CD4-positive, alpha-beta T cell treated with Interleukin-17A for 1 hour (primary cell): ENCODE measurements around the gene PROP1.
A peak's percentile ranks its signal among the peaks of the same experiment; 100 is the strongest.
"Not testable (repeated sequence)": the region's sequence is repeated elsewhere in the genome, so short reads cannot be mapped to it uniquely, and the experiment has no call there.

Source experiments
- DNase-seq: peaks from one replicate; pipeline ENCODE4 v3.0.0-alpha.2; 2020

PROP1 gene

GRCh38 chr5:177995691-177996595, at the start of gene PROP1:
Gene PROP1, minus strand, starts transcription at chr5:177996242. Its CDS starts 309 bp downstream, at chr5:177995933.
- DNase-seq: no peak

GRCh38 chr5:178019379-178020030, 23.5 kb upstream of the PROP1 start:
- not testable (repeated sequence) for DNase-seq

- not testable (repeated sequence) for DNase-seq
Measured at GRCh38 chr5:178012758-178013157, 16.7 kb upstream of the PROP1 start.

DNA sequence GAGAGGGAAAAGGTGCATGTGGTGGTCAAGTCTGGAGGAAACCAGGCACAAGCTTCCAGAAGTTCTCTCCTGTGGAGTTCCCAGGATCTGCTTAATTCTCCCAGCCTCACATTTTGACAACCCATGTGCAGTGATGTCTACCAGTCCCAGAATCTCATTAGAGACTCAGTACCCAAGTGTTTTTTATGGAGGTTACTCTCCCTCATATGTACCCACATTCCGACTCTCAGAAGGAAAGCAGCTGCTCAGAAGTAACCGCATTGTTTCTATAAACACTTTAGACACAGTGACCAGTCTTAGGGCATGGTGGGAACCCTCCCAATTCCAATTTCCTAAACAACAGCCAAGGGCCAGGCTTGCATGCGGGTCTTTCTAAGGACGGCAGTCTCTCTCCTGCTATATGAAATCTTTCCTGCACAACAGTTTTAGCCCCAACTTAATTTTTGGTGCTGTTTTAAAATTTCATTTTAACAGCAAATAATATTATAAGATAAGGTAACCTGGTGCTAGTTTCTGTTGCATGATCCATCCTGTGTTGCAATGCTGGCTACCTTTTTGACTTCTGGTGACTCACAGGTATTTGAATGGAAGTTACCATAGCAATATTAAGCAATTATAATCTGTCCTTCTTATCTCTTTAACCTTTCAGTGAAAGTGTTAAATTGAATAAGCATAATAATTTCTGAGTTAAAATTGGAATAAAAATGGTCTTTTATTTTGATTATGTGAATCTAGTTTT, 15.9 kb upstream of the PROP1 start:
- not testable (repeated sequence) for DNase-seq

DNA sequence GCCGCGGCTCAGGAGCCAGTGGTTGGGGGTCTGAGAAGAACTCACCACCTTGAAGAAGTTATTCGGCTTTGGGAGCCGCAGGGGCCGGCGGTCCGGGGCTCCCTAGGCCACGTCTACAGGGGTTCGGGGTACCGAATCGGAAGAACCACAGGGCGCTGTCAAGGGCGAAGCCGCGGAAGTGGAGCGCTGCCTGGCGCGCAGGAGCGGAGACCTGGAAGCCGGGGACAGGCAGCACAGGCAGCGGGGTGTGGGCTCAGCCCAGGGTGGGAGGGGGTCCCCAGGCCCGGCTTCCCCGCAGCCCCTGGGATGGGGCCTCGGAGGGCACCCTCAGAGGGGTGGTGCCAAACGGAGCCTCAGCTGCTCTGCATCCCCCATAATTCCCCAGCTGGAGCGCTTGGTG, 11.2 kb upstream of the PROP1 start:
- not testable (repeated sequence) for DNase-seq

DNA sequence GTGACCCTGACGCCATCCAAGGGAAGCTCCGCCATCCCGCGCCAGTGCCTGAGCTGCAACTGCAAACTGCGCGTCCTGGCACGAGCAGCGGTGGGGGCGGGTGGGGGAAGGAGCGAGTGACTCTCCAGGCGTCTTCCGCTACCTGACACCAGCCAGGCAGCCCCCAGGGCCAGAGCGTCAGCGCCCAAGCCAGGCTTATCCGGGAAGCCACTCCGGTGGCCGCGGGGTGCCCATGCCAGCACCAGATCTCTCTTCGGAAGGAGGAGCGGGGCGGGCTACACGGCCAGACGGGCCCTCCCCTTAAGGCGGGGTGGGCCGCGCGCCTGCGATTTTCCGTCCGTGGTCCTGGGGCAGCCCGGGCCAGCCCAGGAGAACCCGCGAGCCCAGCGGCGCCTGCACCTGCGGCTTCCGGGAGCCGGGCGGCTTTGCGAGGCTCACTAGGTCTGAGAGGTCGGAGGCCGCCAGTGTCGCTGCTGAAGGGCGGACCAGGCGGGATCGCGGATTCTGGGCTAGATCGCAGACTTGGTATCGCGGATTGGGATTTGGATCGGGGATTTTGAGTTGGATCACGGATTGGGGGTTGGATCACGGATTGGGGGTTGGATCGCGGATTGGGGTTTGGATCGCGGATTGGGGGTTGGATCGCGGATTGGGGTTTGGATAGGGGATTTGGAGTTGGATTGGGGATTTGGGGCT, 10.6 kb upstream of the PROP1 start:
- peak; percentile 3 for DNase-seq

- DNase-seq: not testable (repeated sequence)
Measured at GRCh38 chr5:178006181-178006535, 10.1 kb upstream of the PROP1 start.

- DNase-seq: no peak
Measured at GRCh38 chr5:177997846-177998245, 1.8 kb upstream of the PROP1 start.

DNA sequence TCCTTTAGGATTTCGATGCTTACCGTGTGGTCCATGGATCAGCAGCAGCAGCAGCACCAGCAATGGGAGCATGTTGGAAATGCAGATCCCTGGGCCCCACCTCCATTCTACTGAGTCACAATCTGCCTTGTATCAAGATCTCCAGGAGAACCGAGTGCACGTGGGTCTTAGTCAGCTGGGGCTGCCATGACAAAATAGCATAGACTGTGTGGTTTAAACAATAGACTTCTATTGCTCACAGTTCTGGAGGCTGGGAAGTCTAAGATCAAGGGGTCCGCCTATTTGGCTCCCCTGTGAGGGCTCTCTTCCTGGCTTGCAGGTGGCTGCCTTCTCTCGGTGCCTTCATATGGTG, 1.3 kb upstream of the PROP1 start:
- no peak for DNase-seq

- no peak for DNase-seq
Measured at GRCh38 chr5:177996660-177997318, 747 bp upstream of the PROP1 start.

DNA sequence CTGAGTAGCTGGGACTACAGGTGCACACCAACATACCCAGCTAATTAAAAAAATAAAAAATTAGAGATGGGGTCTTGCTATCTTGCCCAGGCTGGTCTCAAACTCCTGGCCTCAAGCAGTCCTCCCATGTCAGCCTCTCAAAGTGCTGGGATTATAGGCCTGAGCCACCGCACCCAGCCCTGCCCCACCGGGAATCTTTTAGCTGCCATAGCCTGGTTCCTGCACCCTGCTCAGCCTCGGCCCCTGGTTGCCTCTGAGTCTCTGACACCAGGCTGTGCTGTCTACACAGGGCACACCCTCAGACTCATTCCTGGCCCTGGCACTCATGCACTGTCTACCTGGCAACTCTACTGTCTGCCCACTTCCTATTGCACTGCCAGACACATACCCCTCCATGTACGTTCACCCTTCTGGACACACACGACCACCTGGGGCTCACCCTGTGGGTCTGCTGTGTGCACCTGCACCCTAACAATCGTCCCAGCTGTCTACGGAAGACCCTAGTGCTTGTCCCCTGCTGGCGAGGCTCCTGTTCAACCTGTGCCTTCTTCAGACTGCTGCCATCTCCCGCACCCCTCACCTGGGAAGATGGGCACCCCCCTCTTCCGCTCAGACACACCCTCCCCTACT, 1.4 kb downstream of the PROP1 start:
- no peak for DNase-seq

- DNase-seq: no peak
Measured at GRCh38 chr5:177994063-177994462, 2.0 kb downstream of the PROP1 start.

DNA sequence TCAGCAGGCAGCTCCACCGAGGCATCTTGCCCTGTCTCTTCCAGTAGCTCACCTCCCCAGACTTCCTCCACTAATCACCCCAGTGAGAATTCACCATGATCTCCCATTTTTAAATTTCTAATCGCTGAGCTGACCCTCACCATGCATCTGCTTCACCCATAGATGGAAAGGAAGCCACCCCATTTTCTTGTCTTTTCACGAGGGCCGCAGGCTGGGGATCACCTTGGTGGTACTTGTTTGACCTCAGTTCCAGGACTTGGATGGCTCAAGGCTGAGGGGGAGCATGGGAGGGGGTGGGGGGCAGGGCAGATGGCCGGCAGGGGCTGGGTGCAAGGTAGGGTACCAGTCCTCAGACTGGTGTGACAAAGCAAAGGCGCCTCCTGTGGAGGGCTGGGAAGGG, 3.6 kb downstream of the PROP1 start:
- DNase-seq: no peak

- no peak for DNase-seq
Measured at GRCh38 chr5:177988989-177989625, 6.9 kb downstream of the PROP1 start.

DNA sequence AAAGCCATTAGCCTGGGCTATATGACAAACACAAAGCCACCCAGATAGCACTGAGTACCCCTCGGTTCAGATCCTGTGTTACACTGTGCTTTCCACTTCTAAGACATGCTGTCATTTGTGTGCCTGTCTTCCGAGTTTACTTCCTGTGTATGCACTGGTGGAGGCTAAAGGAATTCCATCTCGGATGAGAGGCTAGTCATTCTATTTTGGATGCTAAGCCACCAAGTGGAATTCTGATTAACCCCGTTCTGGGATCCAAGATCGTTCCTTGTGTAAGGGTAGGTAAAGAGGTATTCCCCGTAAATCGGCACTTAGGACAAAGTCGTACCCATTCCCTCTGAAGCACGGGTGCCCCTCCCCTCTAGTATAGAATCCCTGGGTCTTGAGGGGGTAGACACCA, 8.7 kb downstream of the PROP1 start:
- no peak for DNase-seq

GRCh38 chr5:177985430-177986040, 10.5 kb downstream of the PROP1 start:
- no peak for DNase-seq

- no peak for DNase-seq
Measured at GRCh38 chr5:177984584-177985206, 11.3 kb downstream of the PROP1 start.

DNA sequence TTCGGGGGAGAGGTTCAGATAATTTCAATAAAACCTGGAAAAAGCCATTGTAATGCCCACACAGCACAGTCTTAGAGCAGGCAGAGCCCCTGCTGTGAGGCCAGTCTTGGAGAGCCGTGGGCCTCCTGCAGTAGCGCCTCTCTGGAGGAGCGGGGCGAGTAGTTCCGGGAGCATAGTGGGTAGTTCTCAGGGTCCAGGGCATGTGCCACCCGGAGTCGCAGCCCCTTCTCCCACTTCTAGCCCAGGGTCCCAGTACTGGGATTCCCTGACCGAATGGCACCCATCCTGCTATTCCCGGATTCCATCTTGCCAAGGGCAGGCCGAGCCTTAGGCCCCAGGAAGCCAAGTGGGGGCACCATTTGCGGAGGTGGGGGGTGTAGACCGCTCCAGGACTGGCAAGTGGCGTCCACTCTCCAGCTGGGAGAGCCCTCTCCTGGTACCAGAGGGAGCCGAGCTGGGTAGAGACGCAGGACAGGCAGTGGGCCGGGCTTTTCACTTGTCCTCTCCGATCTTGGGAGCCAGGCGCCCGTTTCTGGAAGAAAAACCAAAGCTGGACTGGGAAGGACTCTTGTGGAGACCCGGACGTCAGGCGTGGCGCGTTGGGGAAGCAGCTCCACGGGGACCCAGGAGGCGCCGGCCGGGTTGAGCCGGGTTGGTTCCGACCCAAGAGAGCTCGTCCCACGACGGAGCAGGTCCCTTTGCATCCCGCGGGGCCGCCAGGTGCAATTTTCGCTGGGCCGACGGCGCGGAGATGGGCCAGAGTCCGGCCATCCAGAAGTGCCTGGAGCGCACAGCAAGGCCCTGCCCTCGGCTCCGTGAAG, 12.1 kb downstream of the PROP1 start:
- no peak for DNase-seq

DNA sequence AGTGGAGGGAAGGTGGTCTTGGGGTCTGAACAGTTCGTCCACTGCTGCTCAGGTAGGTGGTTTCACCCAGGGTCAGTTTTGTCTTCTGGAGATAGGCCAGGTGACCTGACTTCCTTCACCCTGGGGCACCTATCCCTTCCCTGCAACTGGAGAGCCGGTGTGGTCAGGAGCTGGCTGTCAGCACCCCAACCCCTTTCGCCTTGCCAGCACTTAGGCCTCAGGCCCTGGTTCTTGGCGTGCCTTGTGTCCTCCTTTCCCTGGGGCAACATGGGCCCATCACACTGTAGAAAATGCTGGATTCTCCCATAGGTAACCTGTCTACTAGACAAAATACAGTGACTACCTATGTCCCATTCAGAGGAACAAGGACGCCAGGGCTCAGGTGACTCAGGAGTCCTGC, 13.1 kb downstream of the PROP1 start:
- DNase-seq: no peak
